HG03442 (cell line): ENCODE data around the gene UCP3.

Source experiments
- ATAC-seq: cut with Tn5 transposase; IDR thresholded peaks from one replicate; pipeline ENCODE4 v1.9.1; 2021; ENCODE audit warnings: mild to moderate bottlenecking, moderate library complexity; ENCODE audit not compliant: unreplicated experiment

Gene UCP3

GRCh38 chr11:73978576-73979086, 30.3 kb downstream of the UCP3 start:
- ATAC-seq: no peak

DNA sequence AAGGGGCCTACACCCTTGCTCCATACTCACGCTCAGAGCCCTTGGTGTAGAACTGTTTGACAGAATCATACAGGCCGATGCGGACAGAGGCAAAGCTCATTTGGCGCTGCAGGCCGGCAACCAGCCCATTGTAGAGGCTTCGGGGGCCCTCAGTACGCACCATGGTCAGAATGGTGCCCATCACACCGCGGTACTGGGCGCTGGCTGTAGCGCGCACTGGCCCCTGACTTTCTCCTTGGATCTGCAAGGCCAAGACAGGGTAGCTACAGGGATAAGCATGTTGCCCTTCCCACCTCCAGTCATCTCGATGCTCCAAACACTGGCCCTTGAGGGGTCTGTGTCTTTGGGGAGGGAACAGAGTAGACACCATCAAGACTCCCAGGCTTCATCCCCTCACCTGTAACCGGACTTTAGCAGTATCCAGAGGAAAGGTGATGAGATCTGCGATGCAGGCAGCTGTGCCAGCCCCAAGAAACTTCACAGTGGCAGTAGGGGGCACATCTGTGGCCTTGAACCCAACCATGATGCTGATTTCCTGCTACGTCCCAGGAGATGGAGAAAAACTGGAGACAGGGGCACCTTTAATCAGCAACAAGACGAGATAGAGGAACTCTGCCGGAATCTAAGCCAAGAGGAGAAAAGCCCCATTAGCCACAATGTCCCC, 30.9 kb downstream of the UCP3 start:
- ATAC-seq: no peak

DNA sequence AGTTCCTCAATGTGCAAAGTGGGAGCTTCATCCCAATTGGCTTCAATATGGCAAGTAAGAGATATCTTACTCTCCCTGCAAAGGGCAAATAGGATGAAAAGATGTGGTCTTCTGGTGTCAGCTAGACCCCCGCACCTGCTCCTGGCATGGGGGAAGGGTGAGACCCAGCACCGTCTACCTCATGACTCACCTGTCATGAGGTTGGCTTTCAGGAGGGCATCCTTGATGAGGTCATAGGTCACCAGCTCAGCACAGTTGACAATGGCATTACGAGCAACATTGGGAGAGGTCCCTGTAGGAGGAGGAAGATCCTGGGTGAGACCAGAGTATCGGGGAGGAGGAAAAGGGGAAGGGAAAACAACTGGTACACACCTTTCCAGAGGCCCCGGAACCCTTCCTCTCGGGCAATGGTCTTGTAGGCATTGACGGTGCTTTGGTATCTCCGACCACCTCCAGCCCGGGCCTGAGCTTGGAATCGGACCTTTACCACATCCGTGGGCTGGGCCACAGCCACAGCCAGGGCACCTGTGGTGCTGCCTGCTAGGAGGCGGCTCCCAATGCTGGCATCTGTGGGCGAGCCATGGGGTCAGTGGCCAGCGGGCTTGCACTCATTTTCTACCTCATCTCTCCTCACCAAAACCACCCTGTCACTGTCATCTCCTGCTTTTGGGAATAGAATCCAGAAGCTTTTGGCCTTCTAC, 32.3 kb downstream of the UCP3 start:
- no peak for ATAC-seq

DNA sequence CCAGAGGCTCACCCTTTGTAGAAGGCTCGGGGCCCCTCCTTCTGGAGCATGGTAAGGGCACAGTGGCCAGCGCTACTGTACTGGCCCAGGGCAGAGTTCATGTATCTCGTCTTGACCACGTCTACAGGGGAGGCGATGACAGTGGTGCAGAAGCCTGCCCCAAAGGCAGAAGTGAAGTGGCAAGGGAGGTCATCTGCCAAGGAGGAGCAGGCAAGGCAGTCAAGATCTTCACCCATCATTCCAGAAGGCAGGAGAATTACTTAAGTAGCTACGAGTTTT, 33.5 kb downstream of the UCP3 start:
- no peak for ATAC-seq

GRCh38 chr11:73974604-73975478, 34.0 kb downstream of the UCP3 start:
- ATAC-seq: no peak

- no peak for ATAC-seq
These were observed 36.0 kb downstream of the UCP3 start for GRCh38 chr11:73972620-73973449.

GRCh38 chr11:73972187-73972586, 36.7 kb downstream of the UCP3 start:
- ATAC-seq: no peak

DNA sequence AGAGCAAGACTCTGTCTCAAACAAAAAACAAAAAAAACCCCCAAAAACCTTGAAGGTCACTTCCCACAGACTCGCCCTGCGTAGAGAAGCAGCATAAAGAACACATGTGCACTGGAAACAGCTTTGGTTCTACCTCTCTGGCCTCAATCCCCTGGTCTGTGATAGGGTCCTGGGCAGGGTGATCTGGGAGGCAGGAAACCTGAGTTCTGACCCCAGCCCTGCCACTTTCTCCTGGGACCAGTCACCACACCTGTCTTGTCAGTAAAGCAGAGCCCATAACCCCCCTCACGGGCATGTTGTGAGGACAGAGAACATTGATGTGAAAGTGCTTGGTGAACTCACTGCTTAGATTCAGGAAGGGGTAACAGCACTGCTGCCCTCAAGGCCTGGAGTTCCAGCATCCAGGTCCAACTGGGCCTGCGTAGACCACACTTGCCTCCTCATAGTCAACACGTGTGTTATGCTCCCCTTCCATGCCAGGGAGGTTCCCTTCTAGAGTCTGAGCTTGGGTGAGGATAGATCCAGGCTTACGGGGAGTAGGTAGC, 37.6 kb downstream of the UCP3 start:
- ATAC-seq: no peak

DNA sequence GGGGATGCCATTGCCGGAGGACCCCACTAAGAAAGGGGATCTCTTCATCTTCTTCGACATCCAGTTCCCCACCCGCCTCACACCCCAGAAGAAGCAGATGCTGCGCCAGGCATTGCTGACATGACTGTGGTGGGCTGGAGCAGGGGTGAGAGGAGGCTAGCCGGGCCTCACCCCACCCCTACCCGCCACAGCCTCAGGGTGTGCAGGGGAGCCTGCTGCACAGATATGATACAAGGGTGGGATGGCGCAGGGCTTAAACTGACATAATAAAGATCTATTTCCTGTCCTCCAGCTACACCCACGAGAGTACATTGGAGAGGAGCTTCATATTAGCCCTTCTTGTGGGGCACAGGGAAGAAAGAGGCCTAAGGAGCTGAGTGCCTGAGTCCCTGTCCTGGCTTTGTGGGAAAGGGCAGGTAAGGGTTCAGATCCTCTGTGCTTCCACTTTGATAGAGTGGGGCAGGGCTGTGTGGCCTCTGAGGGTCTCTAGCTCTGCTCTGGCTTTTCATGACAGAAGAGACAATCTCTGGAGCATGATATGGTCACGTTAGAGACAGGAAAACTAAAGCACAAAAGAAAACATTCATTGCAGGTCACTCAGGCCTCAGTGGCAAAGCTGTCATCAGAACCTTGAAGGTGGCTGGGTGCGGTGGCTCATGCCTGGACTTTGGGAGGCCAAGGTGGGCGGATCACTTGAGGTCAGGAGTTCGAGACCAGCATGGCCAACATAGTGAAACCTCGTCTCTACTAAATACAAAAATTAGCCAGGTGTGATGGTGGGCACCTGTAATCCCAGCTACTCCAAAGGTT, 38.7 kb downstream of the UCP3 start:
- ATAC-seq: no peak

GRCh38 chr11:73969091-73969490, 39.8 kb downstream of the UCP3 start:
- ATAC-seq: no peak

- no peak for ATAC-seq
These were observed 40.4 kb downstream of the UCP3 start for GRCh38 chr11:73968356-73968966.

DNA sequence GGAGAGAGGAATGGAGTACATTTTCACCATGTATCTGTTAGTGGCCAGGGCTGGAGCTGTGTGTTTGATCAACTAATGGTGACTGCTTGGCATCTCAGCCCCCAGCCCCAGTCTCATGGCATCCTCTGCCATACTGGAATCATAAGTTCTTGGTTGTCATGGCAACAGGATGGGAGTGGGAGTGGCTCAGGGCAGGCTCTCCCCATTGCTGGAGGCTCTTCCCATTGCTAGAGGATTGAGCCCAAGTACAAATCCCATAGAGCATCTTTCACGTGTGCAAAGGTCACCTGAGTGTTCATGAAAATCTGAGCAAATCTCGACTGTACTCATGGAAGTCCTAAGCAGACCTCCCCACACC, 43.1 kb downstream of the UCP3 start:
- ATAC-seq: no peak

GRCh38 chr11:73965076-73965763, 43.7 kb downstream of the UCP3 start:
- no peak for ATAC-seq

- no peak for ATAC-seq
These were observed 45.0 kb downstream of the UCP3 start for GRCh38 chr11:73963861-73964260.

DNA sequence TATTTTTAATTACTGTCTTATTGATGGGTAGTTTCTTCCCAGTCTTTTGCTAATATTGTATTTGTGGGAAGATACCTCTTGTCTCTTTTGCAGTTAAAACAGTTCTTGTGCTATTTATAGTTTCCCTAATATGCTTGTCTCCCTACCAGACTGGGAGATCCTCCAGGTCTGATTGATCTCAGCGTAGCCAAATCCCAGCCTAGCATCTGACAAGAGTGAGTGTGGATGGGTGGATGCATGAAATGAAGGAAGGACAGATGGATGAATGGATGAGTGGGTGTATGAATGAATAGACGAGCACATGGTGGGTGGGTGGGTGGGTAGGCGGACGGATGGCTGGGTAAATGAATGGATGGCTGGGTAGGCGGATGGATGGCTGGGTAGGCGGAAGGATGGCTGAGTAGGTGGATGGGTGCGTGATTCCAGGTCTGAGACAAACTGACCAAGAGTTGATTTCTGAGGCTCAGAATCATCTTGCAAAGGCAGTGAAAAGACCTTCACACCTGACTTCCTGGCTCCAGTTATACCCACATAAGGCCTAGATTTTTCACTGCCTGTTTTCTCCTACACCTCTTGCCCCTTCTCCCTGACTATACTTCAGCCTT, 46.7 kb downstream of the UCP3 start:
- ATAC-seq: no peak

- ATAC-seq: no peak
These were observed 47.6 kb downstream of the UCP3 start for GRCh38 chr11:73961321-73961720.

DNA sequence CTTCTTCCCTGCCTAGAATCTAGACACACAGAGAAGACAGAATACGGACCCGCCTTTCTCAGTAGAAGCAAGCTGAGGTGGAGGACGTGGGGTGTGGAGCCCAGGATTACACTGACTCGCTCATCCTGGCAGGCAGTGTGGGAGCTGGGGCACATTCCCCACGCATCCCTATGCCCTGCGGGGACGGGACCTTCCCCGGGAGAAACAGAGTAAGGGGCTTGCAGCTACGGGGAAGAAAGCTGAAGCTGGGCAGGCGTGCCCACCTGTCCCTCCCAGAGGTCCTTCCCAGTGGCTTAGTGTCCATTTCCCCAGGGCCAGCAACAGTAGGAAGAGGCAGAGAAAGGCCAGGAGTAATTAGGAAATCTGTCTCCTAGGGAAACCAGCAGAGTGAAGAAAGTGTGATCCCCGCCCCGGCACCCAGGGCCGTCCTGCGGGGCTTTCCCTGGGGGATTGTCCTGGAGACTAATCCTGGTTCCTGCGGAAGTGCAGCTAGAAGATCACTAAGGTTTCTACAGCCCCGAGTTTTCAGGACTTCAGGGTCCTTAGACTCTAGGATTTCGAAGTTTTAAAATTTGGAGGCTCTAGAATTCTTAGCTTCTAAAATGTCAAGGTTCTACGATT, 50.3 kb downstream of the UCP3 start:
- no peak for ATAC-seq
